GM18951 (cell line): ENCODE results near the gene DNAJC6.
"Not testable (repeated sequence)": the region's sequence is repeated elsewhere in the genome, so short reads cannot be mapped to it uniquely, and the experiment has no call there.

Source experiments
- POLR2A ChIP-seq: IDR thresholded peaks from 4 replicates; pipeline ENCODE4 v1.6.1; 2011; ENCODE audit warnings: mild to moderate bottlenecking; ENCODE audit not compliant: insufficient read length, insufficient read depth; ENCODE audit errors: extremely low read depth
- in situ Hi-C: fragments of 300-500 bp; cut with MboI; formaldehyde crosslinking; loops from one replicate; pipeline ENCODE4 v1.12.0; 2022; ENCODE audit warnings: low sequenced_read_pairs, mixed read lengths, inconsistent platforms; ENCODE audit not compliant: unreplicated experiment

Gene DNAJC6

GRCh38 chr1:65443647-65444046, 134.3 kb downstream of the DNAJC6 start:
- in situ Hi-C loops = no loop called here
- TF ChIP-seq POLR2A = no peak

GRCh38 chr1:65444128-65444640, 134.8 kb downstream of the DNAJC6 start:
- TF ChIP-seq POLR2A = no peak

GRCh38 chr1:65445837-65446236, 136.5 kb downstream of the DNAJC6 start:
- no peak for TF ChIP-seq POLR2A
- in situ Hi-C loops = no loop called here

More at GRCh38 chr1:65444128-65444640, 134.8 kb downstream of the DNAJC6 start:
- in situ Hi-C loops = no loop called here

- no peak for TF ChIP-seq POLR2A
- in situ Hi-C loops = no loop called here
Measured at GRCh38 chr1:65449214-65449823, 140.0 kb downstream of the DNAJC6 start.

- in situ Hi-C loops = not testable (repeated sequence)
Measured at GRCh38 chr1:65455678-65456077, 146.3 kb downstream of the DNAJC6 start.

- in situ Hi-C loops = no loop called here
- TF ChIP-seq POLR2A = no peak
Measured at GRCh38 chr1:65456481-65456880, 147.1 kb downstream of the DNAJC6 start.

GRCh38 chr1:65457868-65458267, 148.5 kb downstream of the DNAJC6 start:
- in situ Hi-C loops = no loop called here
- no peak for TF ChIP-seq POLR2A

GRCh38 chr1:65458730-65459396, 149.5 kb downstream of the DNAJC6 start:
- in situ Hi-C loops = no loop called here
- TF ChIP-seq POLR2A = no peak

GRCh38 chr1:65459397-65459768, 150.0 kb downstream of the DNAJC6 start:
- in situ Hi-C loops = no loop called here
- TF ChIP-seq POLR2A = no peak
